Gastroesophageal sphincter (tissue), 3 donors: ENCODE data around the gene LYG1.

Source experiments
- POLR2A ChIP-seq, 2 donors: fragments of 450-650 bp; IDR thresholded peaks; one replicate each; pipeline ENCODE4 v1.6.1; 2017; ENCODE audit warnings: antibody characterized with exemption in 2 of 2, mild to moderate bottlenecking in 2 of 2, moderate library complexity in 1 of 2
- TF ChIP-seq, protein P1 (sequence below), 4 experiments: fragments of 200-600 bp in 2 of 4; fragments of 450-650 bp in 2 of 4; sonication (generic) in 1 of 4; IDR thresholded peaks; one replicate each; pipeline ENCODE4 v1.5.1; 2017 to 2019; ENCODE audit warnings: antibody characterized with exemption in 4 of 4, mild to moderate bottlenecking in 2 of 4, moderate library complexity in 2 of 4

DNA sequence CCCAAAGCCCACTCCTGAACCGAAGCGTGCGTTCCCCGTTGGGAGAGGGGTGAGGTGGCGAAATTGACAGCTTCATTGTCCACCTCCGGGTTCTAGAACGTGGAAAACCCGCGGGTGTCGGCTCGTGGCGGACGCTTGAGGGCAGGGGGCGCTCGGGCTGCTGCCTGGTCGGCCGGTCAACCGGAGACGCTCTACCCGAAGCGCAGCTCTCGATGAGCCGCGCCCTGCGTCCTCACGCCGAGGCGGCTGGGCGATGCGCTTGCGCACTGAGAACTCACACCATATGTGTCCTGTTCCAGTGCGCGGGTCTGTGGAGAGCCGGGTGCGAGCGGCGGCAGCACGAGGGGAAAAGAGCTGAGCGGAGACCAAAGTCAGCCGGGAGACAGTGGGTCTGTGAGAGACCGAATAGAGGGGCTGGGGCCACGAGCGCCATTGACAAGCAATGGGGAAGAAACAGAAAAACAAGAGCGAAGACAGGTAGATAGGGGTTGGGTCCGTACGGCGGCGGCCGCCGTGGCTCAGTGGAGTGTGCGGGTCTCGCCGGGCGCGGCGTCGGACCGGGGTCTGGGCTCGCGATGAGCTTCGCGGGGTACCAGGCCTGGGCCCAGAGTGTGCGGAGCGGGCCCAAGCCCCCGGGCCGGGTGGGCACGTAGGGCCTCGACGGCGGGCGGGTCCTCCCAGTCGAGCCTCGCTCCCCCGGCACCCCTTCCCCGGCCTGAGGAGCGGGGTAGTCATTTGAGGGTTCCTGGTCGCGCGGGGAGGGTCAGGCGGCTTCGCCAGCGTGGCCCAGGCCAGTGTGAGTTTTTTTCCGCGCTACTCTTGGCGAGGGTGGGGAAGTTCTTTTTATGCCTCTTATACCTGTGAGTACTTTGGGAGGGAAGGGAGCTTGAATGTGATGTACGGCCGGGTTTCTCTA, 36.4 kb upstream of the LYG1 start, which contains the start of gene EIF5B:
- peak; percentile 54 to 68 for TF ChIP-seq POLR2A (IDR thresholded peaks at IDR 0.05)
- TF ChIP-seq, protein P1, sequence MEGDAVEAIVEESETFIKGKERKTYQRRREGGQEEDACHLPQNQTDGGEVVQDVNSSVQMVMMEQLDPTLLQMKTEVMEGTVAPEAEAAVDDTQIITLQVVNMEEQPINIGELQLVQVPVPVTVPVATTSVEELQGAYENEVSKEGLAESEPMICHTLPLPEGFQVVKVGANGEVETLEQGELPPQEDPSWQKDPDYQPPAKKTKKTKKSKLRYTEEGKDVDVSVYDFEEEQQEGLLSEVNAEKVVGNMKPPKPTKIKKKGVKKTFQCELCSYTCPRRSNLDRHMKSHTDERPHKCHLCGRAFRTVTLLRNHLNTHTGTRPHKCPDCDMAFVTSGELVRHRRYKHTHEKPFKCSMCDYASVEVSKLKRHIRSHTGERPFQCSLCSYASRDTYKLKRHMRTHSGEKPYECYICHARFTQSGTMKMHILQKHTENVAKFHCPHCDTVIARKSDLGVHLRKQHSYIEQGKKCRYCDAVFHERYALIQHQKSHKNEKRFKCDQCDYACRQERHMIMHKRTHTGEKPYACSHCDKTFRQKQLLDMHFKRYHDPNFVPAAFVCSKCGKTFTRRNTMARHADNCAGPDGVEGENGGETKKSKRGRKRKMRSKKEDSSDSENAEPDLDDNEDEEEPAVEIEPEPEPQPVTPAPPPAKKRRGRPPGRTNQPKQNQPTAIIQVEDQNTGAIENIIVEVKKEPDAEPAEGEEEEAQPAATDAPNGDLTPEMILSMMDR (IDR thresholded peaks at IDR 0.05), result peak in 3 of 4 experiments; percentile 47 to 85 (median 60)
